Esophagus squamous epithelium (tissue), 4 donors: ENCODE results near the gene CCDC180.

ENCODE experiments used
- POLR2A ChIP-seq, 4 donors: fragments of 450-650 bp; IDR thresholded peaks; one replicate each; pipeline ENCODE4 v1.6.1; 2017; ENCODE audit warnings: antibody characterized with exemption in 4 of 4, mild to moderate bottlenecking in 4 of 4, moderate library complexity in 3 of 4
- TF ChIP-seq, protein P1 (sequence below), 6 experiments: fragments of 450-650 bp in 4 of 6; fragments of 200-600 bp in 2 of 6; sonication (generic) in 2 of 6; IDR thresholded peaks; one replicate each; pipeline ENCODE4 v1.5.1; 2016 to 2019; ENCODE audit warnings: antibody characterized with exemption in 6 of 6, mild to moderate bottlenecking in 4 of 6, moderate library complexity in 4 of 6

DNA sequence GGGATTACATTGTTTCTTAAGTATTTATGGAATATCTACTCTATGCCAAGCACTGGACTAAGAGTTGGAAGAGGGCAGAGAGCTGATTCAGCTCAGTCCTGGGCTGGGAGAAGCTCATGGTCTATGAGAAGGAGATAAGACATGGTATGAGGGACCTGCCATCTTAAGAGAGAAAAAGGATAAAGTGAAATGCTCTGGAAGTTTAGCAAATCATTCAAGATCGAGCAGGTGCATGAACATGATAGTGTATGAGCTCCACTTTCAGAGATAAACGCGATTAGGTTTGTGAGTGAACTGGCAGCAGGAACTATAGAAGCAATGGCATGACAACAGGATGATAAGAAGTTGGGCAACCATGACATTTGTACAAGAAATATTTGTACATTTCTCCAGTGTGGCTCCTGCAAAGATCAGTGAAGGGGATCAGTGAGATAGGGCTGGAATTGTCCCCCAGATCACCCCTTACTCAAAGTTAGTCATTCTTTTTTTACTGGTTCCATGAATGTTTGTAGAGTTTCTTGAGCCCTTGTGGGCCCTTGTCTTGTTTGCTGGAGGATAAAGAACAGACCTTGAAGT, 26.6 kb upstream of the CCDC180 start:
- TF ChIP-seq, protein P1, sequence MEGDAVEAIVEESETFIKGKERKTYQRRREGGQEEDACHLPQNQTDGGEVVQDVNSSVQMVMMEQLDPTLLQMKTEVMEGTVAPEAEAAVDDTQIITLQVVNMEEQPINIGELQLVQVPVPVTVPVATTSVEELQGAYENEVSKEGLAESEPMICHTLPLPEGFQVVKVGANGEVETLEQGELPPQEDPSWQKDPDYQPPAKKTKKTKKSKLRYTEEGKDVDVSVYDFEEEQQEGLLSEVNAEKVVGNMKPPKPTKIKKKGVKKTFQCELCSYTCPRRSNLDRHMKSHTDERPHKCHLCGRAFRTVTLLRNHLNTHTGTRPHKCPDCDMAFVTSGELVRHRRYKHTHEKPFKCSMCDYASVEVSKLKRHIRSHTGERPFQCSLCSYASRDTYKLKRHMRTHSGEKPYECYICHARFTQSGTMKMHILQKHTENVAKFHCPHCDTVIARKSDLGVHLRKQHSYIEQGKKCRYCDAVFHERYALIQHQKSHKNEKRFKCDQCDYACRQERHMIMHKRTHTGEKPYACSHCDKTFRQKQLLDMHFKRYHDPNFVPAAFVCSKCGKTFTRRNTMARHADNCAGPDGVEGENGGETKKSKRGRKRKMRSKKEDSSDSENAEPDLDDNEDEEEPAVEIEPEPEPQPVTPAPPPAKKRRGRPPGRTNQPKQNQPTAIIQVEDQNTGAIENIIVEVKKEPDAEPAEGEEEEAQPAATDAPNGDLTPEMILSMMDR (IDR thresholded peaks at IDR 0.05) = no peak
- TF ChIP-seq POLR2A (IDR thresholded peaks at IDR 0.05) = no peak
